GM12878 (cell line): ENCODE measurements around the gene CFAP99. TPM values are rescaled to one million over a fixed set of nuclear protein-coding genes. Genes with fewer than 3 reads are reported as not detected.

Source experiments
- ATAC-seq: fragments of 200-7000 bp; cut with Tn5 transposase; 3 replicates; pipeline ENCODE4 v1.9.1; 2020; ENCODE audit warnings: mild to moderate bottlenecking, moderate library complexity
- BruUV-seq: library from RNA; stranded (reverse); fragments of 400-500 nt; replicated peaks from 2 replicates; lab custom pipeline; 2021; lab: Mats Ljungman, UMichigan
- CTCF ChIA-PET: fragments of 300-600 bp; sonication (Branson Sonifier 250); formaldehyde crosslinking; extraction: SDS; loops from one replicate; lab custom pipeline; 2021; ENCODE audit warnings: inconsistent platforms; lab: Yijun Ruan, JAX
- POLR2A ChIA-PET: fragments of 350-600 bp; formaldehyde crosslinking; extraction: SDS; loops from one replicate; lab custom pipeline; 2021; ENCODE audit warnings: inconsistent platforms; lab: Charles Lee
- RAD21 ChIA-PET: fragments of 300-600 bp; sonication (Branson Sonifier 250); formaldehyde crosslinking; loops from one replicate; lab custom pipeline; 2023; ENCODE audit warnings: antibody characterized with exemption; ENCODE audit not compliant: unreplicated experiment; lab: Charles Lee
- SMC1A ChIA-PET: fragments of 300-600 bp; sonication (Branson Sonifier 250); formaldehyde crosslinking; loops from one replicate; lab custom pipeline; 2023; ENCODE audit not compliant: unreplicated experiment, uncharacterized antibody; lab: Charles Lee
- DNase-seq: peaks from one replicate; pipeline ENCODE4 v3.0.0-alpha.2; 2011; ENCODE audit warnings: low read depth, low spot score
- FAIRE-seq: peaks from 3 replicates; lab custom pipeline; 2011; peaks lifted over from hg19 to GRCh38; lab: Jason Lieb, UNC
- H2AFZ ChIP-seq: 2 replicates; pipeline ENCODE4 v1.6.0; 2011; ENCODE audit warnings: low read depth, low read length, control low read depth; ENCODE audit not compliant: control insufficient read depth
- H3K27ac ChIP-seq: 2 replicates; pipeline ENCODE4 v1.5.1; 2011; ENCODE audit warnings: control low read depth; ENCODE audit not compliant: control insufficient read depth, insufficient read depth
- H3K27me3 ChIP-seq, 2 experiments: replicated peaks in 1 of 2; 2 replicates each; pipeline versions ENCODE4 v1.6.0 to v1.6.1; 2011; ENCODE audit warnings: low read length in 1 of 2; ENCODE audit not compliant: control insufficient read depth in 2 of 2, insufficient read depth in 2 of 2
- H3K36me3 ChIP-seq, 2 experiments: 2 replicates each; pipeline ENCODE4 v1.5.1; 2011; ENCODE audit warnings: low read length in 1 of 2; ENCODE audit not compliant: control insufficient read depth in 2 of 2, insufficient read depth in 2 of 2
- H3K4me1 ChIP-seq: 2 replicates; pipeline ENCODE4 v1.6.1; 2011; ENCODE audit warnings: mild to moderate bottlenecking, low read length, moderate library complexity, mixed read lengths; ENCODE audit not compliant: control insufficient read depth, insufficient read depth
- H3K4me2 ChIP-seq: 2 replicates; pipeline ENCODE4 v1.6.0; 2011; ENCODE audit warnings: control low read depth; ENCODE audit not compliant: control insufficient read depth, insufficient read depth
- H3K4me3 ChIP-seq: fragments of 200-600 bp; sonication (generic); 2 replicates; pipeline ENCODE4 v1.5.1; 2016
- H3K79me2 ChIP-seq: 2 replicates; pipeline ENCODE4 v1.6.0; 2011; ENCODE audit warnings: low read length; ENCODE audit not compliant: control insufficient read depth, insufficient read depth
- H3K9ac ChIP-seq: 2 replicates; pipeline ENCODE4 v1.8.0; 2011; ENCODE audit warnings: low read length, control low read depth, mixed read lengths; ENCODE audit not compliant: control insufficient read depth, insufficient read depth
- H3K9me3 ChIP-seq: replicated peaks from 3 replicates; pipeline ENCODE4 v1.5.1; 2011; ENCODE audit warnings: mild to moderate bottlenecking, low read length; ENCODE audit not compliant: control insufficient read depth, insufficient read depth
- H4K20me1 ChIP-seq: 2 replicates; pipeline ENCODE4 v1.6.0; 2011; ENCODE audit not compliant: control insufficient read depth, insufficient read depth
- BRCA1 ChIP-seq: IDR thresholded peaks from 2 replicates; pipeline ENCODE4 v1.6.1; 2011; ENCODE audit warnings: low read depth, low read length, improper control_type of control experiment
- DPF2 ChIP-seq: fragments of 450-650 bp; IDR thresholded peaks from 2 replicates; pipeline ENCODE4 v1.6.1; 2017; ENCODE audit warnings: mild to moderate bottlenecking
- FOS ChIP-seq: IDR thresholded peaks from 3 replicates; pipeline ENCODE4 v1.6.1; 2011; ENCODE audit warnings: borderline replicate concordance; ENCODE audit not compliant: insufficient read length; ENCODE audit errors: extremely low read depth
- TCF12 ChIP-seq: IDR thresholded peaks from 2 replicates; pipeline ENCODE4 v1.6.1; 2011; ENCODE audit warnings: low read depth, mild to moderate bottlenecking, low read length
- WGBS: methylation state at CpG from one replicate; pipeline ENCODE4 v1.1.6; 2016; ENCODE audit warnings: low lambda C conversion rate; ENCODE audit not compliant: insufficient replicate concordance, insufficient coverage; ENCODE audit errors: missing lambda C conversion rate; 5-methylcytosine and 5-hydroxymethylcytosine counted together
- in situ Hi-C: fragments of 300-500 bp; cut with MboI; formaldehyde crosslinking; loops from 9 replicates; pipeline ENCODE4 v1.14.3; 2018; ENCODE audit warnings: mixed read lengths
- intact Hi-C: fragments of 100-400 bp; cut with micrococcal nuclease; formaldehyde crosslinking; loops from one replicate; pipeline ENCODE4 v1.14.2; 2022; ENCODE audit not compliant: unreplicated experiment
- polyA plus RNA-seq, 11 experiments: library from polyadenylated mRNA; depleted of rRNA in 4 of 11; unstranded in 6 of 11; stranded (reverse) in 5 of 11; fragments of >200 nt; fragmentation: Nextera tagmentation in 4 of 11; fragmentation: Illumina TruSeq in 1 of 11; extraction: Ambion mirVana in 4 of 11; extraction: Trizol in 1 of 11; gene quantifications; 1 replicate in 1 of 11; 2 replicates in 10 of 11; pipeline versions ENCODE4 v1.2.1 to v1.2.3, GENCODE V29; 2011 to 2016; ENCODE audit warnings: inconsistent platforms in 2 of 11, missing spikeins in 2 of 11, low read depth in 1 of 11
- total RNA-seq, 4 experiments: library from RNA; depleted of rRNA in 3 of 4; stranded (reverse); fragments of >200 nt in 3 of 4; fragmentation: Illumina TruSeq in 1 of 4; extraction: Trizol in 1 of 4; gene quantifications; 2 replicates each; pipeline versions ENCODE4 v1.2.1 to v1.2.3, GENCODE V29; 2013 to 2021
- TF ChIP-seq, protein P1 (sequence below): fragments of 450-650 bp; IDR thresholded peaks from 2 replicates; pipeline ENCODE4 v1.6.1; 2017; ENCODE audit warnings: borderline replicate concordance

Gene CFAP99
- total and polyA plus RNA-seq, 10 of the 15 experiments (the other 5 are each of a cell fraction or from before 2014, with no cell fraction given) = not detected

DNA sequence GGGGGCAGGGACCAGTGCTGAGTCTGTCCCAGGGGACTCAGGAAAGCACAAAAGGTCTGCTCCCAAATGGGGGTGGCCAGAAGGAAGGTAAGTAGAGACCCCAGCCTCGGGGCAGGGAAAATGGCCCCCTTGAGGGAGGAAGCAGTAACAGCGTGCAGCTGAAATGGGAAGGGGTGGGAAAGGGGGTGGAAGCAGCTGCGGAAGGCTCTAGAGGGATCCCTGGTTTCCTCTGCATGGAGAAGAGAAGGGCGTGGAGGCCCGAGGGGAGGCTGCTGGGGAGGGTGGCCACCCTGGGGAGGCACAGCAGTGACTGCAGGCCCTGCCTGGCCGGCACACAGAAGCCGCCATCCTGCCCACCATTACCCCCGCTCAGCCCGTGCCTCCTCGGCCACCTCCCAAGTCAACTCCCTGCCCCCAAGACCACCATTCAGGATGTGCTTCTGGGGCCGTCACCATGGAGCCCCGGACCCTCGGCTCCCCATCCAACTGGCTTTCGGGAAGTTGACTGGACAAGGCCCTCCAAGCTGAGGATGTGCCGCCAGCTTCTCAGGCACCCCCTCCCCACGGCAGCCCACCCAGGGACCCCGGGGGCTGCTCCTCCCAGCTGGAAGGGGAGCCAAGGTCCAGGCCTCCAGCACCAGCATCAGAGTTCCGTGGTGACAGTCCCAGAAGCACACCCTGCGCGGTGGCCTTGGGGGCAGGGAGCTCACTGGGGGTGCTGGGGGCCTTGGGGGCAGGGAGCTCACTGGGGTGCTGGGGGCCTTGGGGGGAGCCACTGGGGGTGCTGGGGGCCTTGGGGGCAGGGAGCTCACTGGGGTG is 23.6 kb downstream of the CFAP99 start:
- ChIA-PET CTCF (interaction anchor here (0.7 to 4.1 kb wide), 22 partner anchors 8 to 226 kb away, joined by 3 to 23 read pairs (median 4); partner anchors contain the start of genes CFAP99, RNF4 and ZFYVE28), POLR2A (interaction anchor here (0.5 to 0.6 kb wide), 4 partner anchors 52 to 389 kb away, joined by 3 to 5 read pairs (median 3); no protein-coding TSS in a partner anchor), SMC1A (interaction anchor here (0.9 to 2.1 kb wide), 8 partner anchors 26 to 223 kb away, joined by 3 to 7 read pairs (median 4); no protein-coding TSS in a partner anchor), RAD21 (interaction anchor here (0.6 to 3.0 kb wide), 8 partner anchors 26 to 222 kb away, joined by 3 to 20 read pairs (median 4); no protein-coding TSS in a partner anchor)
- 56% methylated on average over 16 of the region's 20 CpGs for WGBS
- no peak for FAIRE-seq
- no peaks in the 10 kb centered on the region; a peak in 1 of 4 replicates for H3K27me3 ChIP-seq
- TF ChIP-seq BRCA1 (no peak), FOS (no peak), TCF12 (no peak), DPF2 (no peak)
- TF ChIP-seq, protein P1, sequence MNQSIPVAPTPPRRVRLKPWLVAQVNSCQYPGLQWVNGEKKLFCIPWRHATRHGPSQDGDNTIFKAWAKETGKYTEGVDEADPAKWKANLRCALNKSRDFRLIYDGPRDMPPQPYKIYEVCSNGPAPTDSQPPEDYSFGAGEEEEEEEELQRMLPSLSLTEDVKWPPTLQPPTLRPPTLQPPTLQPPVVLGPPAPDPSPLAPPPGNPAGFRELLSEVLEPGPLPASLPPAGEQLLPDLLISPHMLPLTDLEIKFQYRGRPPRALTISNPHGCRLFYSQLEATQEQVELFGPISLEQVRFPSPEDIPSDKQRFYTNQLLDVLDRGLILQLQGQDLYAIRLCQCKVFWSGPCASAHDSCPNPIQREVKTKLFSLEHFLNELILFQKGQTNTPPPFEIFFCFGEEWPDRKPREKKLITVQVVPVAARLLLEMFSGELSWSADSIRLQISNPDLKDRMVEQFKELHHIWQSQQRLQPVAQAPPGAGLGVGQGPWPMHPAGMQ = no peak
- no peak overlapping the region for H2AFZ ChIP-seq
- no peak overlapping the region for H3K27ac ChIP-seq
- H3K4me2 ChIP-seq = no peak overlapping the region
- DNase-seq = no peak
- intact Hi-C loops = loop anchor here (5.0 kb wide), 1 partner anchor 200 kb away; the partner anchor contains the start of genes HAUS3 and POLN
- no peaks in the 10 kb centered on the region for H4K20me1 ChIP-seq
- no TSS peak for BruUV-seq
- H3K9me3 ChIP-seq = no peaks in the 10 kb centered on the region
- no peak overlapping the region for H3K4me3 ChIP-seq
- no peak overlapping the region for H3K9ac ChIP-seq
- in situ Hi-C loops = loop anchor here (5.0 kb wide), 1 partner anchor 225 kb away; no protein-coding TSS in a partner anchor
- peaks cover 3% of the 10 kb centered on the region; the same call in 1 of the 2 replicates for H3K4me1 ChIP-seq
- H3K79me2 ChIP-seq = no peaks in the 10 kb centered on the region
- no peak; the same call in 2 of the 3 replicates for ATAC-seq
- H3K36me3 ChIP-seq = no peaks in the 10 kb centered on the region
